Muscle of back (tissue), 11 donors: ENCODE measurements around the gene RASSF8. TPM values are rescaled to one million over a fixed set of nuclear protein-coding genes. Genes with fewer than 3 reads are reported as not detected.
A peak's percentile ranks its signal among the peaks of the same experiment; 100 is the strongest.

Experiments
- DNase-seq, 3 donors: peaks; one replicate each; pipeline versions ENCODE4 v3.0.0 to v3.0.0-alpha.2; 2013
- polyA plus RNA-seq, 10 donors: library from polyadenylated mRNA; unstranded; fragments of 120-200 nt; gene quantifications; one replicate each; pipeline ENCODE4 v1.2.1, GENCODE V29; 2013; ENCODE audit not compliant: insufficient read length in 10 of 10

RASSF8 gene
- polyA plus RNA-seq, 10 donors, result 23.9 to 49.3 (median 29.9) TPM

- no peak for DNase-seq
Observed at GRCh38 chr12:25992026-25992782, 33.7 kb downstream of the RASSF8 start.

GRCh38 chr12:25993901-25994651 lies 35.6 kb downstream of the RASSF8 start:
- DNase-seq, result peak; percentile 43 to 87 (median 68)

- no peak for DNase-seq
Observed at GRCh38 chr12:25994901-25995625, 36.6 kb downstream of the RASSF8 start.

- DNase-seq, result no peak
Observed at GRCh38 chr12:25995906-25996305, 37.4 kb downstream of the RASSF8 start.

- DNase-seq, result no peak
Observed at GRCh38 chr12:25996677-25997076, 38.2 kb downstream of the RASSF8 start.

GRCh38 chr12:25997201-25997963 lies 38.9 kb downstream of the RASSF8 start:
- peak; percentile 67 to 91 (median 76) for DNase-seq

GRCh38 chr12:26000898-26001297 lies 42.4 kb downstream of the RASSF8 start:
- DNase-seq, result no peak

- no peak for DNase-seq
Observed at GRCh38 chr12:26001530-26001929, 43.0 kb downstream of the RASSF8 start.

- DNase-seq, result no peak
Observed at GRCh38 chr12:26003065-26003464, 44.6 kb downstream of the RASSF8 start.

- no peak for DNase-seq
Observed at GRCh38 chr12:26007566-26007965, 49.1 kb downstream of the RASSF8 start.

GRCh38 chr12:26009593-26009992 lies 51.1 kb downstream of the RASSF8 start:
- no peak for DNase-seq

- no peak for DNase-seq
Observed at GRCh38 chr12:26010293-26010821, 51.9 kb downstream of the RASSF8 start.

GRCh38 chr12:26011099-26011498 lies 52.6 kb downstream of the RASSF8 start:
- peak in 2 of 3 donors; percentile 47 to 61 for DNase-seq

GRCh38 chr12:26014085-26014484 lies 55.6 kb downstream of the RASSF8 start:
- no peak for DNase-seq

- DNase-seq, result no peak
Observed at GRCh38 chr12:26016516-26016915, 58.0 kb downstream of the RASSF8 start.

- no peak for DNase-seq
Observed at GRCh38 chr12:26017484-26018211, 59.2 kb downstream of the RASSF8 start.

GRCh38 chr12:26018926-26019325 lies 60.4 kb downstream of the RASSF8 start:
- DNase-seq, result no peak

- DNase-seq, result no peak
Observed at GRCh38 chr12:26021534-26021933, 63.1 kb downstream of the RASSF8 start.

- no peak for DNase-seq
Observed at GRCh38 chr12:26022043-26022442, 63.6 kb downstream of the RASSF8 start.

- DNase-seq, result no peak
Observed at GRCh38 chr12:26026713-26027112, 68.2 kb downstream of the RASSF8 start.

- no peak for DNase-seq
Observed at GRCh38 chr12:26027401-26027800, 68.9 kb downstream of the RASSF8 start.
